ENCODE measurements around the gene NLGN4Y. TPM values are rescaled to one million over a fixed set of nuclear protein-coding genes. Genes with fewer than 3 reads are reported as not detected.

The NLGN4Y gene
- total RNA-seq, 1 experiment from 2014 or later = not detected

DNA sequence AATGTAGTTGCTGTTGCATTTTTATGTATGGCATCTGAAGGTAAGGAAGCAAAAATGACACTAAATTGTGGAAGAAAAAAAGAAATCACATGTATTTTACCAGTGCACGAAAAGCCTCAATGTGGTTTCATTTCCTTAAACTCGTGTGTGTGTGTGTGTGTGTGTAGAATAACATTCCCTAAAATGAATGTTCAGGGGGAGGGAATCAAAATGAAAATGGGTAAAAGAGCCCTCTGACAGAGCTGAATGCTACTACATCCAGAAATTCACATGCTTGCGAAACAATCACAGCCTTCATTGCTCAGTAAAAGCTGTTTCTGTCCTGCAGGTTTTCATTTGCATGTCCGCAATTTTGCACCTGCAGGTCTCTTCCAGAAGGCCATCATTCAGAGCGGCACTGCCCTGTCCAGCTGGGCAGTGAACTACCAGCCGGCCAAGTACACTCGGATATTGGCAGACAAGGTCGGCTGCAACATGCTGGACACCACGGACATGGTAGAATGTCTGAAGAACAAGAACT, 305.1 kb downstream of the NLGN4Y start:
- Histone ChIP-seq H3K9me3 (ENCODE audit: control insufficient read depth, insufficient read depth, low read depth, low read length) (no peaks in the 10 kb centered on the region), H3K27me3 (ENCODE audit: control insufficient read depth, insufficient read depth, low read length) (no peaks in the 10 kb centered on the region), H3K4me1 (ENCODE audit: control insufficient read depth, insufficient read depth, low read length) (no peaks in the 10 kb centered on the region), H3K4me3 (ENCODE audit: low read depth in 2 of 2, low read length in 2 of 2) (no peak overlapping the region), H3K36me3 (ENCODE audit: control insufficient read depth, insufficient read depth, low read length) (no peaks in the 10 kb centered on the region), H3K27ac (ENCODE audit: low read length) (no peak overlapping the region)
- CTCF ChIA-PET = no interaction called here
- TF ChIP-seq, protein P1, sequence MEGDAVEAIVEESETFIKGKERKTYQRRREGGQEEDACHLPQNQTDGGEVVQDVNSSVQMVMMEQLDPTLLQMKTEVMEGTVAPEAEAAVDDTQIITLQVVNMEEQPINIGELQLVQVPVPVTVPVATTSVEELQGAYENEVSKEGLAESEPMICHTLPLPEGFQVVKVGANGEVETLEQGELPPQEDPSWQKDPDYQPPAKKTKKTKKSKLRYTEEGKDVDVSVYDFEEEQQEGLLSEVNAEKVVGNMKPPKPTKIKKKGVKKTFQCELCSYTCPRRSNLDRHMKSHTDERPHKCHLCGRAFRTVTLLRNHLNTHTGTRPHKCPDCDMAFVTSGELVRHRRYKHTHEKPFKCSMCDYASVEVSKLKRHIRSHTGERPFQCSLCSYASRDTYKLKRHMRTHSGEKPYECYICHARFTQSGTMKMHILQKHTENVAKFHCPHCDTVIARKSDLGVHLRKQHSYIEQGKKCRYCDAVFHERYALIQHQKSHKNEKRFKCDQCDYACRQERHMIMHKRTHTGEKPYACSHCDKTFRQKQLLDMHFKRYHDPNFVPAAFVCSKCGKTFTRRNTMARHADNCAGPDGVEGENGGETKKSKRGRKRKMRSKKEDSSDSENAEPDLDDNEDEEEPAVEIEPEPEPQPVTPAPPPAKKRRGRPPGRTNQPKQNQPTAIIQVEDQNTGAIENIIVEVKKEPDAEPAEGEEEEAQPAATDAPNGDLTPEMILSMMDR (IDR thresholded peaks at IDR 0.05) = no peak
- TF ChIP-seq, protein P2, sequence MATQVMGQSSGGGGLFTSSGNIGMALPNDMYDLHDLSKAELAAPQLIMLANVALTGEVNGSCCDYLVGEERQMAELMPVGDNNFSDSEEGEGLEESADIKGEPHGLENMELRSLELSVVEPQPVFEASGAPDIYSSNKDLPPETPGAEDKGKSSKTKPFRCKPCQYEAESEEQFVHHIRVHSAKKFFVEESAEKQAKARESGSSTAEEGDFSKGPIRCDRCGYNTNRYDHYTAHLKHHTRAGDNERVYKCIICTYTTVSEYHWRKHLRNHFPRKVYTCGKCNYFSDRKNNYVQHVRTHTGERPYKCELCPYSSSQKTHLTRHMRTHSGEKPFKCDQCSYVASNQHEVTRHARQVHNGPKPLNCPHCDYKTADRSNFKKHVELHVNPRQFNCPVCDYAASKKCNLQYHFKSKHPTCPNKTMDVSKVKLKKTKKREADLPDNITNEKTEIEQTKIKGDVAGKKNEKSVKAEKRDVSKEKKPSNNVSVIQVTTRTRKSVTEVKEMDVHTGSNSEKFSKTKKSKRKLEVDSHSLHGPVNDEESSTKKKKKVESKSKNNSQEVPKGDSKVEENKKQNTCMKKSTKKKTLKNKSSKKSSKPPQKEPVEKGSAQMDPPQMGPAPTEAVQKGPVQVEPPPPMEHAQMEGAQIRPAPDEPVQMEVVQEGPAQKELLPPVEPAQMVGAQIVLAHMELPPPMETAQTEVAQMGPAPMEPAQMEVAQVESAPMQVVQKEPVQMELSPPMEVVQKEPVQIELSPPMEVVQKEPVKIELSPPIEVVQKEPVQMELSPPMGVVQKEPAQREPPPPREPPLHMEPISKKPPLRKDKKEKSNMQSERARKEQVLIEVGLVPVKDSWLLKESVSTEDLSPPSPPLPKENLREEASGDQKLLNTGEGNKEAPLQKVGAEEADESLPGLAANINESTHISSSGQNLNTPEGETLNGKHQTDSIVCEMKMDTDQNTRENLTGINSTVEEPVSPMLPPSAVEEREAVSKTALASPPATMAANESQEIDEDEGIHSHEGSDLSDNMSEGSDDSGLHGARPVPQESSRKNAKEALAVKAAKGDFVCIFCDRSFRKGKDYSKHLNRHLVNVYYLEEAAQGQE (IDR thresholded peaks at IDR 0.05; ENCODE audit: insufficient read depth in 1 of 2, low read depth in 2 of 2, low read length in 1 of 2) = no peak
- TF ChIP-seq TCF7L2 (IDR thresholded peaks at IDR 0.05; ENCODE audit: low read depth, low read length) (no peak), SIN3A (IDR thresholded peaks at IDR 0.05; ENCODE audit: borderline replicate concordance, insufficient read depth, low read depth, low read length) (no peak), POLR2AphosphoS5 (IDR thresholded peaks at IDR 0.05; ENCODE audit: low read depth, low read length) (no peak)
- POLR2A ChIA-PET = no interaction called here
- DNase-seq (ENCODE audit: low read depth, low spot score) (no peak), ATAC-seq (no peak)
- in situ Hi-C loops (cut with HindIII; ENCODE audit: low pct_unique_long_range_greater_than_20kb, low sequenced_read_pairs) (no loop called here), intact Hi-C loops (cut with micrococcal nuclease; ENCODE audit: unreplicated experiment) (no loop called here)
- BruUV-seq (replicated peaks) = no TSS peak

DNA sequence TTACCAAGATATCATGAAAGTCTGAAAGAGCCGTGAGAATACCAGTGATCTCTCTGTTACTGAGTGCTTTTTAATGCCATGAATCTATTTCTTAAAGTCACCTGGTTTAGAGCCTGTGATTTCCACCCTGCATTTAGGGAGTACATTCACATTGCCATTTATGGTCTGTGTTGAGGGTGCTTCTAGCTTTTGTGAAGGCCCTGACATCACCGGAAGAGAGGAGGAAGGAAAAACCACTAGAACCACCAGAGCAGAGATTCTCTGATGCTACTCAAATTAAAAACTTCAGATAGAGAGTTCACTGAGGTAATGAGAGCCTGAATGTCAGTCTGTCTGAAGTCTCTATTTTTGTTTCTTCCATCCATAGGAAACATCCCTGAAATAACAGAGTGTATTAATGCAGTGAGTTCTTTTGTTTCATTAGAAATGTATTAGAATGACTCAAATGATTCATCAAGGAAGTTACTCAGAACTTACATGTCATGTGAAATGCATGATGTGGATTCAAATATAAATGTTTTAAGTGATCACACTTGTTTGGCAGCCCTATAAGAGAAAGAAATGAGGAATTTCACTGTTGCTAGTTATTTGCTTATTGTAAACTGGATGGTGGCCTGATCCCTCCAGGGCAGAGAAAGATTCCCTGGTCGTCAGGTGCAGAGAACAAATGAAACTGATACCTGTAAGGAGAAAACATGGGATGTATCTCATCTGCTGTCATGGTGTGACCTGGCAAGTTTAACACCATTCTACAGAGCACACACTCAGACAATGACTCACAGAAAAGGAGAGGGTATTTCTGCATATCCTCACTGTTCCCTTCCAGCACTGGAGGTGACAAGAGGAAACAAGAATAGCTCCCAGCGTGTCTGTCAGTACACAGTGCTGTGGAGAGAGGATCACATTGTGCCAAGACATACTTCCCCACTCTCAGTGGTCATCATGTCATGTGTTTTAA, 310.1 kb downstream of the NLGN4Y start:
- TF ChIP-seq TCF7L2 (IDR thresholded peaks at IDR 0.05; ENCODE audit: low read depth, low read length) (no peak), SIN3A (IDR thresholded peaks at IDR 0.05; ENCODE audit: borderline replicate concordance, insufficient read depth, low read depth, low read length) (no peak), POLR2AphosphoS5 (IDR thresholded peaks at IDR 0.05; ENCODE audit: low read depth, low read length) (no peak)
- TF ChIP-seq, protein P2 (IDR thresholded peaks at IDR 0.05; ENCODE audit: insufficient read depth in 1 of 2, low read depth in 2 of 2, low read length in 1 of 2) = no peak
- TF ChIP-seq, protein P1 (IDR thresholded peaks at IDR 0.05) = no peak
- in situ Hi-C loops (cut with HindIII; ENCODE audit: low pct_unique_long_range_greater_than_20kb, low sequenced_read_pairs) (no loop called here), intact Hi-C loops (cut with micrococcal nuclease; ENCODE audit: unreplicated experiment) (no loop called here)
- POLR2A ChIA-PET = no interaction called here
- Histone ChIP-seq H3K36me3 (ENCODE audit: control insufficient read depth, insufficient read depth, low read length) (no peaks in the 10 kb centered on the region), H3K27ac (ENCODE audit: low read length) (no peak overlapping the region), H3K9me3 (ENCODE audit: control insufficient read depth, insufficient read depth, low read depth, low read length) (no peaks in the 10 kb centered on the region), H3K4me1 (ENCODE audit: control insufficient read depth, insufficient read depth, low read length) (no peaks in the 10 kb centered on the region), H3K4me3 (ENCODE audit: low read depth in 2 of 2, low read length in 2 of 2) (no peak overlapping the region), H3K27me3 (ENCODE audit: control insufficient read depth, insufficient read depth, low read length) (no peaks in the 10 kb centered on the region)
- CTCF ChIA-PET = no interaction called here
- DNase-seq (ENCODE audit: low read depth, low spot score) (no peak), ATAC-seq (no peak)
- no TSS peak for BruUV-seq (replicated peaks)
